NCI-H524 treated with DMSO at 0.1 percent for 48 hours (cell line): Measurements from ENCODE around the gene SLC6A13.
A peak's percentile ranks its signal among the peaks of the same experiment; 100 is the strongest.

Experiments used
- DNase-seq: peaks from one replicate; lab custom pipeline; 2025; lab: John Stamatoyannopoulos, UW

SLC6A13 gene

GRCh38 chr12:177980-178828 is 84.4 kb downstream of the SLC6A13 start:
- no peak for DNase-seq

- no peak for DNase-seq
Measured at GRCh38 chr12:177336-177979, 85.2 kb downstream of the SLC6A13 start.

GRCh38 chr12:176321-177181 is 86.1 kb downstream of the SLC6A13 start:
- DNase-seq: peak; percentile 72

GRCh38 chr12:175759-176158 is 86.9 kb downstream of the SLC6A13 start:
- no peak for DNase-seq

- no peak for DNase-seq
Measured at GRCh38 chr12:175250-175649, 87.4 kb downstream of the SLC6A13 start.

GRCh38 chr12:174596-174995 is 88.0 kb downstream of the SLC6A13 start:
- DNase-seq: no peak

GRCh38 chr12:174124-174523 is 88.5 kb downstream of the SLC6A13 start:
- DNase-seq: no peak

GRCh38 chr12:172732-173161 is 89.9 kb downstream of the SLC6A13 start:
- no peak for DNase-seq

- DNase-seq: no peak
Measured at GRCh38 chr12:171743-172676, 90.6 kb downstream of the SLC6A13 start.

GRCh38 chr12:171276-171675 is 91.4 kb downstream of the SLC6A13 start:
- no peak for DNase-seq
